Activated CD4-positive, alpha-beta T cell treated with anti-CD3 and anti-CD28 coated beads, Interleukin-2, Interleukin-4, amounts not matched to agents 100 ng/mL and 50 ng/mL, durations not matched to agents 16 hours and 8 hours (primary cell): ENCODE measurements around the gene ANTXR2.
"Not testable (repeated sequence)": the region's sequence is repeated elsewhere in the genome, so short reads cannot be mapped to it uniquely, and the experiment has no call there.

Experiments
- DNase-seq: peaks from one replicate; pipeline ENCODE4 v3.0.0-alpha.2; 2020; ENCODE audit warnings: low spot score

Gene ANTXR2

DNA sequence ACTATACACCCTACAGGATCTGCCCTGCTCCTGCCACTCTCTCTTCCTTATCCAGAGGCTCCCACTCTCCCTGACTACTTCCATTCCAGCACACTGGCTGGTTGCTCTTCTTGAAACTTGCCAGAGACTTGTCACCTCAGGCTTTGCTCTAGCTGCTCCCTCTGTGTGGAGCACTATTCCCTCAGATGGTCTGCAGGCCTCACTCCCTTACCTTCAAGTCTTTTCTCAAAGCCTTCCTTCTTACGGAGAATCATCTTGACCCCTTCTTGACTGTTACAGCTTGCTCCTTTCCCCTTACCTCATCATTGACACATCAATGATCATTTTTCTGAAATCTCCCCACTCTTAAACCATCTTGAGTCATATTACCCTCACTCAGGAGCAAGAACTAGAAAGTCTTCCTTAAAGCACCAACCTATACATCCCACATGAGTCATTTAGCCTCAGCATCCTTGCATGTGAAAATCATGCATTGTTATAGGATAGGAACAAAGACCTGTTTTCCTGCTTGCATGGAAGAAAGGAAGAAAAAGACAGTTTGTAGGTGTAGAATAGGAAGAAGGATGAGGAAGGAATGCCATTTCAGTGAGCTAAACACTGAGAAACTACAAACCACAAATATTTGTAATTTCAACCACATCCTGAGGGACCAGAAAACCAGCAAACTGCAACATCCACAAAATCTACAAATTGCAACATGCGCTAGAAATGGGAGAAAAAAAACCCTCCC lies 55.7 kb downstream of the ANTXR2 start:
- peak; percentile 74 for DNase-seq

DNA sequence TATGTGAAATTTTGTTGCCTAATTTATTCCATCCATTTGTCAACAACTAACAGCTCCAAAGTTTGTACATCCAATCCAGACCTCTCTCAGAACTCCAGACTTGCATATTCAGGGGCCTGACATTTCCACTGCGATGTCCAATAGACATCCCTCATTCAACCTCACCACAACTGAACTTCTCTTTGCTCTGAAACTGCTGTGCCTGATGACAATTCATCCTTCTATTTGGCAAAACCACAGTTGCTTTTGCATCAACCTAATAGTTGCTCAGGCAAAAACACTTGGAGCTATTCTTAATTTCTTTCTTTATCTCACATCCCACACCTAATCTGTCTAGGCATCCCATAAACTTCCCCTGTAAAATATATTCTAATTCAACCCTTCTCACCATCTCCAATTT lies 56.5 kb downstream of the ANTXR2 start:
- no peak for DNase-seq

DNA sequence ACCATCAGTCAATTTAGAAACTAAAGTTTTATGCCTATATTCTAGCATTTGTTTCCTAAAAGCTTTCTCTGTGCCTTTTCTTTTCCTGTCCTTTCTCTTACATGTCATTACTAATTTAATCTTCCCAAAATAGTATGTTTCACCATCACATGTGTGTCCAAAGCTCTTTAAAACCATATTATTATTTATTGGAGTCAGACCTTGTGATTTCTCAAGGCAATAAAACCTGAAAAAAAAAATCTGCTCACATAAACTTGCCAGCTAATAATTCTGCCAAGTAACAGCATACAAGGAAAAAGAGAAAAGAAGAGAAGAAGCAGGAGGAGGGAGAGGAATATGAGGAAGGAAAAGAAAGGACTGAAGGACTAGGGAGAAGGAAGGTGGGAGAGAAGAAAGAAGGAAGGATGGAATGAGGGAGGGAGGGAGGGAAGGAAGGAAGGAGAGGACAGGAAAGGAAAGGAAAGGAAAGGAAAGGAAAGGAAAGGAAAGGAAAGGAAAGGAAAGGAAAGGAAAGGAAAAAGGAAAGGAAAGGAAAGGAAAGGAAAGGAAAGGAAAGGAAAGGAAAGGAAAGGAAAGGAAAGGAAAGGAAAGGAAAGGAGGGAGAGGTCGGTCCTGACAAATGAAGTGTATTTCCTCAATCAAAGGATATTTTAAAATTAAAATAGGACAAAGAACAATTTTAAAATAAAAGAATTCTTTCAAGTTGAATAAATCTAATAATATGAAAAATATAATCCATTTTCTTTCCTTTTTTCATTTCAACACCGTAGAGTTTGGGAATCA lies 57.4 kb downstream of the ANTXR2 start:
- DNase-seq = no peak

DNA sequence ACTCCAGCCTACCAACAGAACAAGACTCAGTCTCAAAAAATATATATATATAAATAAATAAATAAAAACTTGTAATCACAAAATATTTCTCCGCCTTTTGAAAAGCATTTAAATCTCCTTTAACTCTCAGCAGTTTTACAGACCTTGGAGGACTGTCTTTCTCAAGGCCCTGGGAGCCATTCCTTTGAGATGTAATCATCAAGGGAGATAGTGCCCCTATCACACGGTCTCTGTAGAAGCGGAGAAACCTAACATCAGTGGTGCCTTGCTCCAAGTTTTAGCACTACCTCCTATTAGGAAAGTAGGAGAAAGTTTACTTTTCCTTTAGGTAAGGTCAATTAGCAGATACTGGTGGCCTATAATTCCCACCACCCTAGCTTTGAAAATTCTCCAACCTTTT lies 58.5 kb downstream of the ANTXR2 start:
- no peak for DNase-seq

GRCh38 chr4:80012291-80012690 lies 60.7 kb downstream of the ANTXR2 start:
- DNase-seq = no peak

GRCh38 chr4:80011636-80012236 lies 61.3 kb downstream of the ANTXR2 start:
- DNase-seq = no peak

DNA sequence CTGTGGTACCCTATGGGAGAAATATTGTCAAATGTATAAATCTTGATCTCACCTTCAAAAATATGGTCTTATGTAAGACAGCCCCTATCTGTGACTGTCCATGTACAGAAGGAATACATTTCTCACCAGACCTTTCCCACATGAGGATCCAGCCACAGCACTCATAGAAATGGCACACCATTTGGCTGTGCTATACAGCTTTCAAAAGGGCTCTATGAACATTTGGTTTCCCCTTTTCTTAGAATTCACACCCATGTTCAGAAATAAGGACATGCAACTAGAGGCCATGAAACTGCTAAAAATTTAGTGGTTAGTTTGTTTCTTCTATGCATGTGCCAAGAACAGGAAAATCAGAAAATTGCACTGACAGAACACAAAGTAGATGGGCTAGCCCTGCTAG lies 62.7 kb downstream of the ANTXR2 start:
- peak; percentile 43 for DNase-seq

DNA sequence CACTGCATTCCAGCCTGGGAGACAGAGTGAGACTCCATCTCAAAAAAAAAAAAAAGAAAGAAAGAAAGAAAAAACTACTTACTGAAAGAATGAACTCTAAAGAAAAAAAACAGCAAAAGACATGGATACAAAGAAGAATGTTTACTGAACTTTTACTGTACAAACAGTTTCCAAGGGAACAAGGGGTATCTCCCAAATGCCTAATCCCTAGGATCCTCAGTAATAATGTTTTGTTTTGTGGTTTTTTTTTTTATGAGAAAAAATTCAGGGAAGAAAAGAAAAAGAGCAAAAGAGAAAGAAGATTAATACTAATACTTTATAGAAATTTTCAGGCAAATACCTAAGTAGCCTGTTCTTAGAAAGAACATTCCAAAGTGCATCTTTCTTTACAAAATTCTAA lies 63.2 kb downstream of the ANTXR2 start:
- no peak for DNase-seq

DNA sequence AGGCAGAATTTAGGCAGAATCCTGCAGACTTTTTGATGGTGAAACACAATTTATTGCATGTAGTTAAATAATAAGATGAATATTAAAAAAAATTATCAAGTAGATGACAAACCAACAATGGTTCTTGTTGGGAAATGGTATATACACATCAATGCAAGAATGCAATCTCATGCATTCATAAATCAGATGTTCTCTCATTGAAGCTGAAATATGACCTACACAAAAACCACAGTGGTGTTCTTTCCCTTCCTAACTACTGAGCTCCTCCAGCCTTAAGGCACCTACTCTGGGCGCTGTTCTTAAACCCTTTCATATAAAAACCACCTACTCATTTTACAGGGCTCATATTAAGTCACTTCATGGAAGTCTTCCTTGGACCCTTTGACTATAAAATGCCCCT lies 64.1 kb downstream of the ANTXR2 start:
- DNase-seq = no peak

DNA sequence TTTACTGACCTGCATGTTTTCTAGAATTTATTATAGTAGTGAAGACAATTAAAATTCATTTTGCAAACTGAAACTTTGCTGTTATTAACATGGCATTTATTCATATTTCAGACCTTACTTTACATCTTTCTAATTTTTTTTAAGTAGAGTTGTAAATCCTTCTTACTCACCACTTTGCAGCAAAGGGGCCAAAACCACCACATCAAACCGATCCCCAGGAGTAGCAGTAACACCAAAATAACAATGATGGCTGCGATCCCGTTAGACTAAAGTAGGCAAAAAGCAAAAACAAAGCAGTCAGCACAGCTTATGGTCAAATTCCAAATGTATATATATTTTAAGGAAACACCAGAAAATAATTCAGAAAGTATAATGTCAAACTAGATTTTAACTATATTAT lies 64.7 kb downstream of the ANTXR2 start:
- peak; percentile 49 for DNase-seq

DNA sequence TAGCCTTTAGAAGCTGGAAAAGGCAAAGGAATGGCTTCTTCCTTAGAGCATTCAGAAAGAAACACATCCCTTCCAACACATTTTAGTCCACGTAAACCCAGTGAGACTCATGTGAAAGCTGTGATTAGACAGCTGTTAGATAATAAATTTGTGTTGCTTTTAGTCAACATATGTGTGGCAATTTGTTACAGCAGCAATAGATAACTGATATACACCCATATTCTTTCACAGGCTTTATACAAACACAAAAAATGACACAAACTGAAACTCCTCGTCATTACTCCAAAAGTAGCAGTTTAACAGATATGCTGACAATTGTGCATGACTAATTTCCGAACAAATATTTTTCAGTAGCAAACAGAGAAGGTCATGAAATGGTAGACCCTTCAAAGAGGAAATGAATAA lies 65.3 kb downstream of the ANTXR2 start:
- peak; percentile 91 for DNase-seq

- DNase-seq = peak; percentile 52
Observed at GRCh38 chr4:80006935-80007744, 65.9 kb downstream of the ANTXR2 start.

DNA sequence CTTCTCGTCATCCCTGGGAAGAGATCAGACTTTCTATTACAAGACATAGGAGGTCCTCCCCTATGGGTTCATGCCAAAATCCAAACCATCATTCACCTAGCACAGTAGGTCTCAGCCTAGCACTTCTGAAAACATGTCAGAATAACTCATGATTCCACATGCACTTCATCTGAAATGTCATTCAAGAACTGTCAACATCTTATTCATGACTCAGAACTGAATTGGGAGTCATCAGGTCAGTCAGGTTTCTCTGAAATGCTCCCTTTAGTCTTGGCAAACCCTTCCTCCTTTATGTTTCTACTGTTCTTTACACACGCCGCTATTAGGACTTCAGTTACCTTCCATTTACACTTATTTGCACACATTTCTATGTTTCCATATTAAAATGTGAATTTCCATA lies 67.2 kb downstream of the ANTXR2 start:
- DNase-seq = peak; percentile 70

DNA sequence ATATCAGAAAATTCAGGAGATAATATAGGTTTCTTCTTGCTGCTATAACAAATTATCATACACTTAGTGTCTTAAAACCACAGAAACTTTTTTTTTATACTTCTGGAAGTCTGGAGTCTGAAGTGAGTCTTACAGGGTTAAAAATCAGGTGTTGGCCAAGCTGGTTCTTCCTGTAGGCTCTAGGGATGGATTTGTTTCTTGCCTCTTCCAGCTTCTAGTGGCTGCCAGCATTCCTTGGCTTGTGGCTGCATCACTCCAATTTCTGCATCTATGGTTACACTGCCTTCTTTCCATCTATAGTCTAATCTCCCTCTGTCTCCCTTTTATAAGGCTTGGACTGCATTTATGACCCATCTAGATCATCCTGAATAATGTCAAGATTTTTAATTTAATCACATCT lies 68.7 kb downstream of the ANTXR2 start:
- no peak for DNase-seq

- DNase-seq = not testable (repeated sequence)
Observed at GRCh38 chr4:80002559-80002958, 70.5 kb downstream of the ANTXR2 start.

- DNase-seq = not testable (repeated sequence)
Observed at GRCh38 chr4:79999048-79999447, 74.0 kb downstream of the ANTXR2 start.

- no peak for DNase-seq
Observed at GRCh38 chr4:79998201-79998600, 74.8 kb downstream of the ANTXR2 start.

GRCh38 chr4:79996851-79997250 lies 76.2 kb downstream of the ANTXR2 start:
- DNase-seq = no peak

DNA sequence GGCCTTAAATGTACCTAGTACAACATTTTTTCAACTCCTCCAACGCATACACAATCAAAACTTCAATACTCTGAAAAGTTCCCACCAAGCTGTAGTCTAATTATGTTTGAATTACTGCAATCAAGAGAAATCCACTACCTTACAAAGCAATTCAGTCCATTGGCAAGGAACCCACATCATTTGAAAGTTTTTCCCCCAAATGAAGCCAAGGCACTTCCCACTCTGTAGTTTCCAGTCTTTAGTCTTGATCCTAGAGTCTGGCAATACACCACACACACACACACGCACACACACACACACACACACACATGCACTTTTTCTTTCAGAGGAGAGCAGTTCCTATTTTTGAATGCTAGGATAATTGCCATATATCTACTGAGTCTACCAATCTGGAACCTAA lies 79.6 kb downstream of the ANTXR2 start:
- no peak for DNase-seq

DNA sequence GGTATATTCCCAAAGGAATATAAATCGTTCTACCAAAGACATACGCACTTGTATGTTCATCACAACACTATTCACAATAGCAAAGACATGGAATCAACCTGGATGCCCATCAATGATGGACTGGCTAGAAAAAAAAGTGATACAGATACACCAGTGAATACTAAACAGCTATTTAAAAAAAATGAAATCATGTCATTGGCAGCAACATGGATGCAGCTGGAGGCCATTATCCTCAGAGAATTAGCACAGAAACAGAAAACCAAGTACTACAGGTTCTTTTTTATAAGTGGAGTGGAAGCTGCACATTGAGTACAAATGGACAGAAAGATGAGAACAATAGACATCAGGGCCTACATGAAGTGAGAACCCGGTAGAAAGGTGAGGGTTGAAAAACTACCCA lies 81.4 kb downstream of the ANTXR2 start:
- DNase-seq = no peak

DNA sequence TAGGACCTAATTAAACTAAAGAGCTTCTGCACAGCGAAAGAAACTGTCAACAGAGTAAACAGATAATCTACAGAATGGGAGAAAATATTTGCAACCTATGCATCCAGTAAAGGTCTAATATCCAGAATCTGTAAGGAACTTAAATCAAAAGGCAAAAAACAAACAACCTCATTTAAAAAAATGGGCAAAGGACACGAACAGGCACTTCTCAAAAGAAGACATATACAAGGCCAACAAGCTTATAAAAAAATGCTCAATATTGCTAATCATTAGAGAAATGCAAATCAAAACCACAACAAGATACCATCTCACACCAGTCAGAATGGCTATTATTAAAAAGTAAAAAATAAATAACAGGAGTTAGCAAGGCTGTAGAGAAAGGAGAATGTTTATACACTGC lies 81.9 kb downstream of the ANTXR2 start:
- not testable (repeated sequence) for DNase-seq

- DNase-seq = no peak
Observed at GRCh38 chr4:79987401-79987800, 85.6 kb downstream of the ANTXR2 start.
